Measurements from ENCODE around the gene TAPBP. TPM values are rescaled to one million over a fixed set of nuclear protein-coding genes. Genes with fewer than 3 reads are reported as not detected.

TAPBP gene
- total RNA-seq, 2 donors from 2014 or later: 50.3 to 108 TPM

DNA sequence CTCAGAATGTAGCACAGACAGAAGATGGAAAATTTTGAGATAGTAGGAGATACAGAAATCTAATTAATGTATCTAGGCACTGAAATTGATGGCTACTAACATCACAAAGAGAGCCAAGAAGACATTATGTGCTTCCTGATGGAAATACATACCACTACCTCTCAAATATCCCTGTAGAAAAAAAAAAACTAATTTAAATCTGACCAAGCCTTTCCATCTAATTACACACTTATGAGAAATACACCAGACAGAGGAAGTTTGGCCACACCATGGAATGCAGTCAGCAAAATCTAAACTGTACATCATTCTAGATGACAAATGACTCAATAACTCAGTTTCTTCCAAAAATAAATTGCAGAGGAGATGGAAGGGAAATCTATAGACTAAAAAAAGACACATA is 61.1 kb downstream of the TAPBP start:
- H3K4me3 ChIP-seq: no peak overlapping the region

DNA sequence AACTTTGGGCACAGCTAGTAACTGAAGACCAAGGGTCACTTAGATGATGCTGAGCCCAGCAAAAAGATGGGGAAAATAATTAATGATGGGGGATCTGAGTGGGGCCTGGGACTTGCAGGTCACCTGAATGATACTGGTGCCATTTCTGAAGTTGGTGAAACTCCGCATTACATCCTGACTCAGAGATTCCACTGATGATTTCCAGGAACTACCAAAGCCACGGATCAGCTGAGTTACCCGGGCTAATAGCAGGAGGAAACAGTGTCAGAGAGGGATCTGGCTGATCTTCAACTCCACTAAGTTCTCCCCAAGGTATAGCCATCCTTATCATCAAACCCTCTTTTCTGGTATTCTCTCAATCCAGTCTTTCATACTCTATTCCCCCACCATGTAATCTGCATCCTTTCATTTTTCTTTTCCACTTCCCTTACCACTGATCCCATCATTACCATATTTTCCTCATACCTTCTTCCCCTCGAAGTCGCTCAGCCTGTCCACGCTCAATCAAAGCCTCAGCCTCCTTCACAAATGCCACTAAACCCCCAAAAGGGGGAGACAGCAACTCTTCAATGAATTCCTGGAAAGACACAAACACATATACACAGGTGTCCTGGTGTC is 62.4 kb downstream of the TAPBP start:
- no peak for TF ChIP-seq POLR2A (IDR thresholded peaks at IDR 0.05)
- TF ChIP-seq, protein P1, sequence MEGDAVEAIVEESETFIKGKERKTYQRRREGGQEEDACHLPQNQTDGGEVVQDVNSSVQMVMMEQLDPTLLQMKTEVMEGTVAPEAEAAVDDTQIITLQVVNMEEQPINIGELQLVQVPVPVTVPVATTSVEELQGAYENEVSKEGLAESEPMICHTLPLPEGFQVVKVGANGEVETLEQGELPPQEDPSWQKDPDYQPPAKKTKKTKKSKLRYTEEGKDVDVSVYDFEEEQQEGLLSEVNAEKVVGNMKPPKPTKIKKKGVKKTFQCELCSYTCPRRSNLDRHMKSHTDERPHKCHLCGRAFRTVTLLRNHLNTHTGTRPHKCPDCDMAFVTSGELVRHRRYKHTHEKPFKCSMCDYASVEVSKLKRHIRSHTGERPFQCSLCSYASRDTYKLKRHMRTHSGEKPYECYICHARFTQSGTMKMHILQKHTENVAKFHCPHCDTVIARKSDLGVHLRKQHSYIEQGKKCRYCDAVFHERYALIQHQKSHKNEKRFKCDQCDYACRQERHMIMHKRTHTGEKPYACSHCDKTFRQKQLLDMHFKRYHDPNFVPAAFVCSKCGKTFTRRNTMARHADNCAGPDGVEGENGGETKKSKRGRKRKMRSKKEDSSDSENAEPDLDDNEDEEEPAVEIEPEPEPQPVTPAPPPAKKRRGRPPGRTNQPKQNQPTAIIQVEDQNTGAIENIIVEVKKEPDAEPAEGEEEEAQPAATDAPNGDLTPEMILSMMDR (IDR thresholded peaks at IDR 0.05): no peak
- no peak for ATAC-seq
- H3K9me3 ChIP-seq: no peaks in the 10 kb centered on the region
- WGBS, 2 donors: 78 to 80% methylated on average over 6 of the region's 6 CpGs
- H3K36me3 ChIP-seq (replicated peaks in 1 of 2; ENCODE audit: insufficient read depth in 1 of 2, low read depth in 2 of 2): peaks cover 0 to 4% of the 10 kb centered on the region in 2 donors
- intact Hi-C loops (cut with DNase I): no loop called here
- H3K27me3 ChIP-seq: no peaks in the 10 kb centered on the region
- no peak overlapping the region for H3K27ac ChIP-seq
- H3K4me1 ChIP-seq: peaks cover 22% of the 10 kb centered on the region
- no peak overlapping the region for H3K4me3 ChIP-seq
- no peak for DNase-seq

More for the DNA sequence above, 61.1 kb downstream of the TAPBP start:
- TF ChIP-seq, protein P1 (IDR thresholded peaks at IDR 0.05): no peak
- TF ChIP-seq POLR2A (IDR thresholded peaks at IDR 0.05): no peak
- intact Hi-C loops (cut with DNase I): no loop called here
- ATAC-seq (no peak), DNase-seq (no peak)
- Histone ChIP-seq H3K36me3 (replicated peaks in 1 of 2; ENCODE audit: insufficient read depth in 1 of 2, low read depth in 2 of 2) (peaks cover 0 to 4% of the 10 kb centered on the region in 2 donors), H3K27ac (no peak overlapping the region), H3K9me3 (no peaks in the 10 kb centered on the region), H3K4me1 (peaks cover 22% of the 10 kb centered on the region), H3K27me3 (no peaks in the 10 kb centered on the region)

DNA sequence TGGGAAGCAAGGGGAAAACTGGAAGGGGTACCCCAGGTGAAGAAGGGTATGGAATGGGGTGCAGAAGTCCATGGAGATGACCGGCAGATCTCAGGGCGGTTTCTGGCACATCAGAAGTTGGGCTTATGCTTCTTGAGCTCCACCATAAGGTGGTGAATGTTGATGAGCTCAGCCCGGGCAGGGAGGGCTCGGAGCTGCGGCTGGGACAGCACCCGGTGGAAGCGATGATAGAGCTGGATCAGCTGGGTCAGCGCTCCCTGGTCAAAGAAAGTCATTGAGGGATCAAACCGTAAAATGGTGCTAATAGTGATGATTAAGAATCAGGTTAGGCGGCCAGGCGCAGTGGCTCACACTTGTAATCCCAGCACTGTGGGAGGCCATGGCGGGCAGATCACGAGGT is 63.1 kb downstream of the TAPBP start:
- H3K4me1 ChIP-seq: peaks cover 22% of the 10 kb centered on the region
- intact Hi-C loops (cut with DNase I): no loop called here
- H3K27ac ChIP-seq: no peak overlapping the region
- no peak overlapping the region for H3K4me3 ChIP-seq
- peaks cover 0 to 4% of the 10 kb centered on the region in 2 donors for H3K36me3 ChIP-seq (replicated peaks in 1 of 2; ENCODE audit: insufficient read depth in 1 of 2, low read depth in 2 of 2)
- TF ChIP-seq, protein P1 (IDR thresholded peaks at IDR 0.05): no peak
- no peak for TF ChIP-seq POLR2A (IDR thresholded peaks at IDR 0.05)
- H3K27me3 ChIP-seq: no peaks in the 10 kb centered on the region
- WGBS, 2 donors: 92 to 95% methylated on average over 13 of the region's 13 CpGs
- DNase-seq: no peak
- H3K9me3 ChIP-seq: no peaks in the 10 kb centered on the region
- no peak for ATAC-seq

DNA sequence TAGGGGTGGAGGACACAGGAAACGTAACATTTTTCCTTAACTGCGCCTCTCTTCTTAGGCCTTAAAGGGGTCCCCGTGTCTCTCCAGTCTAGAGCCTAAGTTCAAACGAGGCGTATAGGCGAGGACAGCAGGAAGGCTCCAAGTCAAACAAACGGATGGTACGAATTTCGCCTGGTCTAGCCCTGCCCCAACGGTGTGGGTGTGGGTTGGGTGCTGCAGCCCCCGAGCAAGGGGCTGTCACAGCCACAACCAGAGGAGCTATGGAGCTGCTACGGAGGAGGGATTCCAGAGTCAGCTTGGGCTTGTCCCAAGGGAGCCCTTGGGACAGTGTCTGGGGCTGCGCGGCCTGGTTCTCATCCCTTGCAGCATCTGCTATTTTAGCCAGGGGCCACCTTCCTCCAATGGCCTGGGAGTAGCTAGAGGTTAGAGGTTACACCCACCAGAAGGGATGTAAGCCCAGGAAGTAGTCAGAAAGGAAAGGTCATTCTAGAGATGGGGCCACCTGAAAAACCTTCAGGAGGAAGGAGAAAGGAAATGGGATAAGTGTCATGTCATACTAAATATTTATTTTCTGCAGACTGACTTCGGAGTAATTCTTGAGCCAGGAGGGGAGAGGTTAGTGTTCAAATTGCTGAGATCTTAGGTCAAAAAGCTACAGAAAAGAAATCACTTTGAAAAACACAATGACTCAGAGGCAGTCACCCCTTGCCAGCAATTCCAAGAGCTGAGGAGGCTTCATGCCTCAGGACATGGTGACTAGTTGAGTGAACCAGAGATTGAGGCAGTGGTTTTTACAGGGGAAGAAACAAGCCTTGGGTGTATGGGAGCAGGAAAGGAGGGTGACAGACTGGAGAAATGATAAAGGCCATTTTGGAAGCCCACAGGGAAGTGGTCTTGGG is 63.9 kb downstream of the TAPBP start:
- peaks cover 22% of the 10 kb centered on the region for H3K4me1 ChIP-seq
- no peak for ATAC-seq
- H3K27ac ChIP-seq: peak overlapping the region; percentile 84 to 95 (median 94)
- no peaks in the 10 kb centered on the region for H3K27me3 ChIP-seq
- TF ChIP-seq, protein P1 (IDR thresholded peaks at IDR 0.05): no peak
- TF ChIP-seq POLR2A (IDR thresholded peaks at IDR 0.05): no peak
- peaks cover 0 to 2% of the 10 kb centered on the region in 2 donors for H3K36me3 ChIP-seq (replicated peaks in 1 of 2; ENCODE audit: insufficient read depth in 1 of 2, low read depth in 2 of 2)
- peak in 2 of 4 donors; percentile 11 to 25 for DNase-seq
- 11 to 13% methylated on average over 15 of the region's 15 CpGs for WGBS, 2 donors
- H3K4me3 ChIP-seq: peak overlapping the region; percentile 18 to 26
- no peaks in the 10 kb centered on the region for H3K9me3 ChIP-seq
- intact Hi-C loops (cut with DNase I): loop anchor here (5.0 to 10.0 kb wide), 2 partner anchors 88 to 135 kb away; no protein-coding TSS in a partner anchor

Small RNAs within 50 kb of the gene (microRNA-seq; reads per million reads assigned to microRNA genes)
- gene MIR6834 (ENCODE audit: borderline number of aligned reads in 2 of 2, borderline replicate concordance in 2 of 2): 0 reads per million in 2 donors
- 0 reads per million in 2 donors for gene MIR6873 (ENCODE audit: borderline number of aligned reads in 2 of 2, borderline replicate concordance in 2 of 2)

Other genes starting within 250 kb of the TAPBP start
- gene HLA-DPA1, start 240.4 kb downstream of the TAPBP start, total RNA-seq: 10 to 100 TPM; 10.5 to 81.7 TPM
- gene HLA-DPB1, start 238.1 kb downstream of the TAPBP start, total RNA-seq: 10 to 100 TPM; 41.2 to 52.4 TPM
- 1 to 10 TPM in 1 of 2 donors, under 1 TPM in 1; 0.78 to 2.3 TPM for gene COL11A2, start 121.6 kb downstream of the TAPBP start, total RNA-seq
- gene RXRB, start 113.4 kb downstream of the TAPBP start, total RNA-seq: 10 to 100 TPM; 17.1 to 21.0 TPM
- gene SLC39A7, start 113.2 kb downstream of the TAPBP start, total RNA-seq: 10 to 100 TPM; 57.3 to 67.9 TPM
- gene HSD17B8, start 109.4 kb downstream of the TAPBP start, total RNA-seq: 10 to 100 TPM; 19.1 to 29.1 TPM
- gene RING1, start 105.6 kb downstream of the TAPBP start, total RNA-seq: 10 to 100 TPM; 11.2 to 28.3 TPM
- gene VPS52, start 42.2 kb downstream of the TAPBP start, total RNA-seq: 10 to 100 TPM; 37.1 to 40.5 TPM
- 1,000 to 10,000 TPM in 1 of 2 donors, 100 to 1,000 TPM in 1; 772 to 1,608 TPM for gene RPS18, start 42.0 kb downstream of the TAPBP start, total RNA-seq
- 1 to 10 TPM; 3.9 to 5.6 TPM for gene B3GALT4, start 37.0 kb downstream of the TAPBP start, total RNA-seq
- 10 to 100 TPM; 27.8 to 43.2 TPM for gene WDR46, start 24.8 kb downstream of the TAPBP start, total RNA-seq
- gene PFDN6, start 24.5 kb downstream of the TAPBP start, total RNA-seq: 10 to 100 TPM; 10.2 to 19.7 TPM
- 10 to 100 TPM; 31.3 to 31.9 TPM for gene RGL2, start 15.1 kb downstream of the TAPBP start, total RNA-seq
- gene ZBTB22, start 3.7 kb upstream of the TAPBP start, total RNA-seq: 10 to 100 TPM; 12.7 to 14.8 TPM
- gene DAXX, start 8.9 kb upstream of the TAPBP start, total RNA-seq: 10 to 100 TPM; 20.0 to 28.0 TPM
- under 1 TPM in 1 of 2 donors, not detected in 1; 0.66 TPM for gene KIFC1, start 77.7 kb upstream of the TAPBP start, total RNA-seq
- gene PHF1, start 96.9 kb upstream of the TAPBP start, total RNA-seq: 10 to 100 TPM; 58.3 to 73.9 TPM
- gene CUTA, start 104.0 kb upstream of the TAPBP start, total RNA-seq: 100 to 1,000 TPM in 1 of 2 donors, 10 to 100 TPM in 1; 87.7 to 126 TPM
- 1 to 10 TPM; 5.4 to 5.6 TPM for gene SYNGAP1, start 106.0 kb upstream of the TAPBP start, total RNA-seq
- 1 to 10 TPM; 1.8 to 5.3 TPM for gene ZBTB9, start 140.5 kb upstream of the TAPBP start, total RNA-seq